ENCODE measurements around the gene FZD7. TPM values are rescaled to one million over a fixed set of nuclear protein-coding genes. Genes with fewer than 3 reads are reported as not detected.

FZD7 gene
- total RNA-seq, 4 donors from 2014 or later = 3.8 to 24.7 (median 10.1) TPM

- no peak for ATAC-seq (ENCODE audit: low FRiP score)
- TF ChIP-seq CTCF (IDR thresholded peaks at IDR 0.05) = no peak
- DNase-seq (ENCODE audit: low spot score) = no peak
Measured at GRCh38 chr2:202065876-202066275, 32.2 kb downstream of the FZD7 start.

- DNase-seq (ENCODE audit: low spot score) (no peak), ATAC-seq (ENCODE audit: low FRiP score) (no peak)
- no peak for TF ChIP-seq CTCF (IDR thresholded peaks at IDR 0.05)
Measured at GRCh38 chr2:202066875-202067274, 33.2 kb downstream of the FZD7 start.

GRCh38 chr2:202067589-202067988 lies 33.9 kb downstream of the FZD7 start:
- DNase-seq (ENCODE audit: low spot score) (no peak), ATAC-seq (ENCODE audit: low FRiP score) (no peak)
- no peak for TF ChIP-seq CTCF (IDR thresholded peaks at IDR 0.05)

- no peak for TF ChIP-seq CTCF (IDR thresholded peaks at IDR 0.05)
- ATAC-seq (ENCODE audit: low FRiP score) = no peak
- no peak for DNase-seq (ENCODE audit: low spot score)
Measured at GRCh38 chr2:202069170-202070067, 35.8 kb downstream of the FZD7 start.

GRCh38 chr2:202071107-202071506 lies 37.5 kb downstream of the FZD7 start:
- no peak for DNase-seq (ENCODE audit: low spot score)
- ATAC-seq (ENCODE audit: low FRiP score) = no peak
- no peak for TF ChIP-seq CTCF (IDR thresholded peaks at IDR 0.05)

GRCh38 chr2:202072226-202072625 lies 38.6 kb downstream of the FZD7 start:
- TF ChIP-seq CTCF (IDR thresholded peaks at IDR 0.05) = no peak
- DNase-seq (ENCODE audit: low spot score) (no peak), ATAC-seq (ENCODE audit: low FRiP score) (no peak)

All from omental fat pad (tissue), 4 donors.